Measurements from ENCODE around the gene LCN15. TPM values are rescaled to one million over a fixed set of nuclear protein-coding genes. Genes with fewer than 3 reads are reported as not detected.
"Not testable (repeated sequence)": the region's sequence is repeated elsewhere in the genome, so short reads cannot be mapped to it uniquely, and the experiment has no call there.

The LCN15 gene
- total RNA-seq, 1 experiment from 2014 or later: not detected

DNA sequence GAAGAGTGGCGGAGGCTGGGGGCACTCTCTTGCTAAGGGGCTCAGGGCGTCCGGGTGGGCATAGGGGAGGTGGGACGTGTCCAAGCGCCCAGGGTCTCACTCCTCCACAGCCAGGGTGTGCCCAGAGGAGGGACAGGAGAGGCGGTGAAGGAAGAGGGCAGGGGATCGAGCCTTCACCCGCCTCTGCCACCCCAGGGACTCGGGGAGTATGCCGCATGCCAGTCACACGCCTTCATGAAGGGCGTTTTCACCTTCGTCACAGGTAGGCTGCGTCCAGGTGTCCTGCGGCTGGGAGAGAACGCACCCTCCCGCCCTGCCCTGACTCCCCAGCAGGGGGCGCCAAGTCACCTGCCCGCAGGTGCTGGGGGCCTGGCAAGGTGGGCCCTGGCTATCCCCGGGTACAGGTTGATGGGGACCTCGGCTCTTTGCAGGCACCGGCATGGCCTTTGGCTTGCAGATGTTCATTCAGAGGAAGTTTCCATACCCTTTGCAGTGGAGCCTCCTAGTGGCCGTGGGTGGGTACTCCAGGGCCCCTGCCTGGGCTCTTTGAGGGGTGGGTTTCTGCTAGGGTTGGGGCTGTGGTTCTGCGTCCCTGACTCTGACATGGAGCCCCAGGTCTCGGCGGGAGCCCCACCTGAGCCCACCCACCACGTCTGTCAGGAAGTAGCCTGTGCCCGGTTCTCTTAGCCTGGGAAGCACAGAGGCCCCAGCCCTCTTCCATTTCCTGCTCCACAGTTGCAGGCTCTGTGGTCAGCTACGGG lies 27.4 kb upstream of the LCN15 start:
- Mint-ChIP-seq H3K4me3 (ENCODE audit: low read depth, unreplicated experiment) (peak overlapping the region; percentile 72), H3K27me3 (ENCODE audit: unreplicated experiment) (peaks cover 12% of the 10 kb centered on the region), H3K27ac (ENCODE audit: unreplicated experiment) (peak overlapping the region; percentile 52), H3K4me1 (ENCODE audit: low read depth, unreplicated experiment) (peaks cover 25% of the 10 kb centered on the region), H3K9me3 (ENCODE audit: low read depth, unreplicated experiment) (no peaks in the 10 kb centered on the region), H3K36me3 (ENCODE audit: insufficient read depth, unreplicated experiment) (peaks cover 36% of the 10 kb centered on the region)
- TF ChIP-seq, protein P1, sequence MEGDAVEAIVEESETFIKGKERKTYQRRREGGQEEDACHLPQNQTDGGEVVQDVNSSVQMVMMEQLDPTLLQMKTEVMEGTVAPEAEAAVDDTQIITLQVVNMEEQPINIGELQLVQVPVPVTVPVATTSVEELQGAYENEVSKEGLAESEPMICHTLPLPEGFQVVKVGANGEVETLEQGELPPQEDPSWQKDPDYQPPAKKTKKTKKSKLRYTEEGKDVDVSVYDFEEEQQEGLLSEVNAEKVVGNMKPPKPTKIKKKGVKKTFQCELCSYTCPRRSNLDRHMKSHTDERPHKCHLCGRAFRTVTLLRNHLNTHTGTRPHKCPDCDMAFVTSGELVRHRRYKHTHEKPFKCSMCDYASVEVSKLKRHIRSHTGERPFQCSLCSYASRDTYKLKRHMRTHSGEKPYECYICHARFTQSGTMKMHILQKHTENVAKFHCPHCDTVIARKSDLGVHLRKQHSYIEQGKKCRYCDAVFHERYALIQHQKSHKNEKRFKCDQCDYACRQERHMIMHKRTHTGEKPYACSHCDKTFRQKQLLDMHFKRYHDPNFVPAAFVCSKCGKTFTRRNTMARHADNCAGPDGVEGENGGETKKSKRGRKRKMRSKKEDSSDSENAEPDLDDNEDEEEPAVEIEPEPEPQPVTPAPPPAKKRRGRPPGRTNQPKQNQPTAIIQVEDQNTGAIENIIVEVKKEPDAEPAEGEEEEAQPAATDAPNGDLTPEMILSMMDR (IDR thresholded peaks at IDR 0.05; ENCODE audit: unreplicated experiment): peak; percentile 98
- intact Hi-C loops (cut with micrococcal nuclease; ENCODE audit: unreplicated experiment): no loop called here
- TSS peak; percentile 26 for BruUV-seq (replicated peaks)
- CTCF ChIA-PET: no interaction called here
- peak; percentile 64 for DNase-seq

- Mint-ChIP-seq H3K4me3 (ENCODE audit: low read depth, unreplicated experiment) (peak within 1 kb of the TSS; percentile 72), H3K4me1 (ENCODE audit: low read depth, unreplicated experiment) (peaks cover 30% of the 10 kb centered on the region), H3K36me3 (ENCODE audit: insufficient read depth, unreplicated experiment) (peaks cover 36% of the 10 kb centered on the region), H3K9me3 (ENCODE audit: low read depth, unreplicated experiment) (no peaks in the 10 kb centered on the region), H3K27ac (ENCODE audit: unreplicated experiment) (peak within 1 kb of the TSS; percentile 52), H3K27me3 (ENCODE audit: unreplicated experiment) (peaks cover 3% of the 10 kb centered on the region)
- peak; percentile 98 for DNase-seq
- CTCF ChIA-PET: interaction anchor here (0.6 to 1.0 kb wide), 5 partner anchors 8 to 339 kb away, joined by 3 to 5 read pairs (median 3); partner anchors contain the start of gene AJM1
- TF ChIP-seq, protein P1 (IDR thresholded peaks at IDR 0.05; ENCODE audit: unreplicated experiment): no peak
- no TSS peak for BruUV-seq (replicated peaks)
- intact Hi-C loops (cut with micrococcal nuclease; ENCODE audit: unreplicated experiment): no loop called here
These were observed 26.6 kb upstream of the LCN15 start, which contains the start of gene TMEM141 for GRCh38 chr9:136790640-136791515. Gene TMEM141 (plus strand): TSS chr9:136791344. CDS start chr9:136791371, 27 bp downstream.

DNA sequence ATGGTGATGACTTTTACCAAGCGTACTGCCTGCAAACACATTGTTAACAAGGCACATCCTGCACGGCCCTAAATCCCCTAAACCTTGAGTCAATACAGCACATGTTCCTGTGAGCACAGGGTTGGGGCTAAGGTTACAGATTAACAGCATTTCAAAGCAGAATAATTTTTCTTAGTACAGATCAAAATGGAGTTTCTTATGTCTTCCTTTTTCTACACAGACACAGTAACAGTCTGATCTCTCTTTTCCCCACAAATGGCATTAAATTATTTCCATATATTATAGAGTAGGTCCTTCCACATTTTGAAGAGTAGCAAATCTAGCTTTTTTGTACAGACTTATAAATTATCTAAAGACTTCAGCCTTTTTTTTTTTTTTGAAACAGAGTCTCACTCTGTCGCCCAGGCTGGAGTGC lies 25.2 kb upstream of the LCN15 start:
- DNase-seq: no peak

GRCh38 chr9:136788644-136789522 lies 24.6 kb upstream of the LCN15 start:
- H3K27me3 Mint-ChIP-seq (ENCODE audit: unreplicated experiment); intact Hi-C loops (cut with micrococcal nuclease; ENCODE audit: unreplicated experiment); BruUV-seq (replicated peaks); H3K9me3 Mint-ChIP-seq (ENCODE audit: low read depth, unreplicated experiment); DNase-seq: not testable (repeated sequence)
- CTCF ChIA-PET: interaction anchor here (0.7 to 1.6 kb wide), 2 partner anchors 279 to 430 kb away, joined by 3 read pairs; no protein-coding TSS in a partner anchor
- H3K27ac Mint-ChIP-seq (ENCODE audit: unreplicated experiment): peak overlapping the region; percentile 13
- H3K4me1 Mint-ChIP-seq (ENCODE audit: low read depth, unreplicated experiment): peaks cover 48% of the 10 kb centered on the region
- peak overlapping the region; percentile 43 for H3K4me3 Mint-ChIP-seq (ENCODE audit: low read depth, unreplicated experiment)
- peaks cover 30% of the 10 kb centered on the region for H3K36me3 Mint-ChIP-seq (ENCODE audit: insufficient read depth, unreplicated experiment)

More for the DNA sequence above, 25.2 kb upstream of the LCN15 start:
- Mint-ChIP-seq H3K27me3 (ENCODE audit: unreplicated experiment) (no peaks in the 10 kb centered on the region), H3K9me3 (ENCODE audit: low read depth, unreplicated experiment) (no peaks in the 10 kb centered on the region), H3K36me3 (ENCODE audit: insufficient read depth, unreplicated experiment) (peaks cover 30% of the 10 kb centered on the region), H3K4me3 (ENCODE audit: low read depth, unreplicated experiment) (no peak overlapping the region), H3K27ac (ENCODE audit: unreplicated experiment) (peak overlapping the region; percentile 13), H3K4me1 (ENCODE audit: low read depth, unreplicated experiment) (peaks cover 44% of the 10 kb centered on the region)
- intact Hi-C loops (cut with micrococcal nuclease; ENCODE audit: unreplicated experiment): no loop called here
- CTCF ChIA-PET: no interaction called here
- BruUV-seq (replicated peaks): no TSS peak
- TF ChIP-seq, protein P1 (IDR thresholded peaks at IDR 0.05; ENCODE audit: unreplicated experiment): no peak
